ENCODE data around the gene SUCLG2.

SUCLG2 gene

GRCh38 chr3:67325231-67325630, 329.2 kb downstream of the SUCLG2 start:
- no peak overlapping the region for H3K4me3 ChIP-seq (ENCODE audit: low read length)
- DNase-seq (ENCODE audit: low read depth) = no peak
- no peak for TF ChIP-seq CTCF (conservative IDR thresholded peaks at IDR 0.05; ENCODE audit: low read depth, low read length)
